K562 (cell line): ENCODE measurements around the gene SEPHS1. TPM values are rescaled to one million over a fixed set of nuclear protein-coding genes. Genes with fewer than 3 reads are reported as not detected.

ENCODE experiments used
- ATAC-seq: fragments of 200-7000 bp; cut with Tn5 transposase; 3 replicates; pipeline ENCODE4 v1.9.1; 2020; ENCODE audit warnings: moderate library complexity
- BruUV-seq: library from RNA; stranded (reverse); fragments of 400-500 nt; replicated peaks from 2 replicates; lab custom pipeline; 2021; lab: Mats Ljungman, UMichigan
- CTCF ChIA-PET: fragments of 300-600 bp; formaldehyde crosslinking; extraction: SDS; loops from one replicate; lab custom pipeline; 2021; ENCODE audit warnings: low intra/inter-chr PET ratio; lab: Yijun Ruan, JAX
- POLR2A ChIA-PET: fragments of 300-600, 350-650 bp; sonication (Branson Sonifier 250); formaldehyde crosslinking; extraction: SDS; loops from one replicate; lab custom pipeline; 2021; ENCODE audit warnings: antibody characterized with exemption, inconsistent platforms; lab: Yijun Ruan, JAX
- DNase-seq, 4 experiments: peaks; one replicate each; pipeline versions ENCODE4 v3.0.0 to v3.0.0-alpha.2; 2011 to 2018; ENCODE audit warnings: low spot score in 3 of 4, mixed read lengths in 3 of 4; ENCODE audit errors: extremely low read depth in 1 of 4
- FAIRE-seq: peaks from 2 replicates; lab custom pipeline; 2011; peaks lifted over from hg19 to GRCh38; lab: Jason Lieb, UNC
- H2AFZ ChIP-seq: 2 replicates; pipeline ENCODE4 v1.6.0; 2011; ENCODE audit warnings: low read depth, low read length, control low read depth, inconsistent platforms
- H3K27ac ChIP-seq: fragments of 200-600 bp; 3 replicates; pipeline ENCODE4 v1.8.0; 2011; ENCODE audit warnings: low read depth, mild to moderate bottlenecking, control low read depth, inconsistent platforms, low read length, moderate library complexity, mixed read lengths; ENCODE audit errors: extremely low read depth
- H3K27me3 ChIP-seq, 2 experiments: fragments of 300-600 bp in 1 of 2; 2 replicates in 1 of 2; 3 replicates in 1 of 2; pipeline versions ENCODE4 v1.6.0 to v1.8.0; 2011; ENCODE audit warnings: inconsistent platforms in 2 of 2, low read length in 2 of 2, mild to moderate bottlenecking in 1 of 2, mixed read lengths in 1 of 2, moderate library complexity in 1 of 2; ENCODE audit not compliant: control insufficient read depth in 2 of 2, insufficient read depth in 2 of 2
- H3K36me3 ChIP-seq: fragments of 300-600 bp; 3 replicates; pipeline ENCODE4 v1.8.0; 2011; ENCODE audit warnings: mild to moderate bottlenecking, low read length, inconsistent platforms; ENCODE audit not compliant: control insufficient read depth, insufficient read depth
- H3K4me1 ChIP-seq, 2 experiments: fragments of 200-600 bp in 1 of 2; replicated peaks in 1 of 2; 2 replicates in 1 of 2; 3 replicates in 1 of 2; pipeline versions ENCODE4 v1.5.1 to v1.8.0; 2011; ENCODE audit warnings: inconsistent platforms in 2 of 2, low read length in 2 of 2, mild to moderate bottlenecking in 1 of 2, mixed read lengths in 1 of 2, moderate library complexity in 1 of 2; ENCODE audit not compliant: control insufficient read depth in 2 of 2, insufficient read depth in 2 of 2
- H3K4me2 ChIP-seq: 2 replicates; pipeline ENCODE4 v1.6.1; 2011; ENCODE audit warnings: low read length, control low read depth, inconsistent platforms, mixed read lengths; ENCODE audit not compliant: insufficient read depth
- H3K4me3 ChIP-seq: fragments of 200-600 bp; sonication (generic), shearing (Covaris generic); 2 replicates; pipeline ENCODE4 v1.5.1; 2016; ENCODE audit warnings: control low read depth, inconsistent platforms
- H3K79me2 ChIP-seq: fragments of 200-600 bp; 3 replicates; pipeline ENCODE4 v1.8.0; 2011; ENCODE audit warnings: low read length, inconsistent platforms; ENCODE audit not compliant: control insufficient read depth, insufficient read depth
- H3K9ac ChIP-seq, 2 experiments: 2 replicates each; pipeline versions ENCODE4 v1.6.0 to v1.6.1; 2011; ENCODE audit warnings: low read depth in 2 of 2, low read length in 2 of 2, control low read depth in 1 of 2, inconsistent platforms in 1 of 2, mild to moderate bottlenecking in 1 of 2, mixed read lengths in 1 of 2; ENCODE audit not compliant: insufficient read depth in 1 of 2
- H3K9me1 ChIP-seq: one replicate; pipeline ENCODE4 v1.6.0; 2011; ENCODE audit warnings: inconsistent platforms, mild to moderate bottlenecking, low read length, moderate library complexity; ENCODE audit not compliant: control insufficient read depth, insufficient read depth
- H3K9me3 ChIP-seq: replicated peaks from 2 replicates; pipeline ENCODE4 v1.5.1; 2011; ENCODE audit warnings: low read depth, low read length, inconsistent platforms; ENCODE audit not compliant: control insufficient read depth, insufficient read depth
- H4K20me1 ChIP-seq: replicated peaks from 2 replicates; pipeline ENCODE4 v1.6.1; 2011; ENCODE audit warnings: low read length, inconsistent platforms, mixed read lengths; ENCODE audit not compliant: control insufficient read depth, insufficient read depth
- BMI1 ChIP-seq: fragments of 150-350 bp; IDR thresholded peaks from 2 replicates; pipeline ENCODE4 v1.6.1; 2014; ENCODE audit warnings: low read length
- CREBBP ChIP-seq: IDR thresholded peaks from one replicate; pipeline ENCODE4 v1.6.1; 2012; ENCODE audit warnings: low read depth, mild to moderate bottlenecking, control low read depth, inconsistent platforms, low read length
- FIP1L1 ChIP-seq: fragments of 200-400 bp; formaldehyde crosslinking; IDR thresholded peaks from 2 replicates; pipeline ENCODE4 v1.6.1; 2018; ENCODE audit warnings: mild to moderate bottlenecking, low read depth, low read length; ENCODE audit not compliant: poor library complexity, severe bottlenecking
- FOXO4 ChIP-seq: fragments of 450-650 bp; formaldehyde crosslinking; IDR thresholded peaks from 2 replicates; pipeline ENCODE4 v1.4.0; 2020; ENCODE audit warnings: mild to moderate bottlenecking, moderate library complexity
- HIVEP1 ChIP-seq: fragments of 250-450 bp; sonication (Bioruptor Pico); IDR thresholded peaks from 2 replicates; pipeline ENCODE4 v1.4.0; 2020; ENCODE audit warnings: mild to moderate bottlenecking
- HLTF ChIP-seq: fragments of 450-650 bp; IDR thresholded peaks from 2 replicates; pipeline ENCODE4 v1.6.1; 2016
- HSF4 ChIP-seq: fragments of 250-450 bp; sonication (Bioruptor Pico); IDR thresholded peaks from 2 replicates; pipeline ENCODE4 v2.1.2; 2022; ENCODE audit warnings: mild to moderate bottlenecking, moderate library complexity, borderline replicate concordance
- IFI16 ChIP-seq: fragments of 250-450 bp; sonication (Bioruptor Pico); IDR thresholded peaks from 2 replicates; pipeline ENCODE4 v2.1.2; 2022; ENCODE audit warnings: mild to moderate bottlenecking, inconsistent platforms
- NFATC3 ChIP-seq: fragments of 450-650 bp; IDR thresholded peaks from 2 replicates; pipeline ENCODE4 v1.6.1; 2017; ENCODE audit warnings: mild to moderate bottlenecking
- POLR2A ChIP-seq: fragments of 450-650 bp; conservative IDR thresholded peaks from 2 replicates; pipeline ENCODE4 v1.6.1; 2016
- PYGO2 ChIP-seq: fragments of 450-650 bp; IDR thresholded peaks from 2 replicates; pipeline ENCODE4 v1.6.1; 2016; ENCODE audit warnings: mild to moderate bottlenecking, missing genetic modification characterization, moderate library complexity, missing compliant biosample characterization
- RBM25 ChIP-seq: fragments of 200-400 bp; formaldehyde crosslinking; IDR thresholded peaks from 2 replicates; pipeline ENCODE4 v1.6.1; 2018; ENCODE audit warnings: low read length, low read depth, moderate library complexity; ENCODE audit not compliant: severe bottlenecking
- SRF ChIP-seq, 2 experiments: fragments of 250-450, 450-650 bp in 1 of 2; sonication (Bioruptor Pico) in 1 of 2; sonication (generic) in 1 of 2; formaldehyde crosslinking; IDR thresholded peaks; 2 replicates each; pipeline versions ENCODE4 v1.5.0 to v1.5.1; 2020 to 2022; ENCODE audit warnings: mild to moderate bottlenecking in 1 of 2, missing genetic modification reagents in 1 of 2
- TRIM24 ChIP-seq, 2 experiments: fragments of 450-650 bp; IDR thresholded peaks; 2 replicates each; pipeline ENCODE4 v1.6.1; 2016
- ZNF121 ChIP-seq: sonication (generic); formaldehyde crosslinking; conservative IDR thresholded peaks from 2 replicates; pipeline ENCODE4 v1.8.0; 2022; ENCODE audit warnings: missing genetic modification reagents
- ZNF134 ChIP-seq: fragments of 250-450 bp; sonication (Bioruptor Pico); conservative IDR thresholded peaks from 2 replicates; pipeline ENCODE4 v1.4.0; 2020
- WGBS: fragments of 100-300 bp; shearing (Covaris generic); methylation state at CpG from one replicate; pipeline ENCODE4 v1.1.6; 2016; ENCODE audit warnings: low coverage, mixed read lengths; ENCODE audit not compliant: insufficient coverage; ENCODE audit errors: missing lambda C conversion rate; 5-methylcytosine and 5-hydroxymethylcytosine counted together
- in situ Hi-C: fragments of 300-500 bp; cut with MboI; formaldehyde crosslinking; loops from 4 replicates; pipeline ENCODE4 v1.15.0; 2018; ENCODE audit warnings: inconsistent platforms, mixed read lengths
- intact Hi-C: fragments of 100-400 bp; cut with micrococcal nuclease; formaldehyde crosslinking; loops from 2 replicates; pipeline ENCODE4 v1.14.2; 2022
- polyA plus RNA-seq, 8 experiments: library from polyadenylated mRNA; depleted of rRNA in 4 of 8; stranded (reverse) in 5 of 8; unstranded in 3 of 8; fragments of >200 nt; fragmentation: Nextera tagmentation in 2 of 8; fragmentation: Illumina TruSeq in 1 of 8; extraction: Ambion mirVana in 2 of 8; extraction: Trizol in 1 of 8; gene quantifications; 2 replicates each; pipeline versions ENCODE4 v1.2.1 to v1.2.3, GENCODE V29; 2011 to 2014; ENCODE audit warnings: inconsistent platforms in 1 of 8, missing spikeins in 1 of 8
- total RNA-seq, 7 experiments: library from RNA; depleted of rRNA in 6 of 7; stranded (reverse); fragments of >200 nt in 6 of 7; fragmentation: Illumina TruSeq in 2 of 7; extraction: Trizol in 2 of 7; gene quantifications; 2 replicates each; pipeline versions ENCODE4 v1.2.1 to v1.2.3, GENCODE V29; 2011 to 2021; ENCODE audit warnings: low replicate concordance in 1 of 7
- TF ChIP-seq, protein P1 (sequence below): fragments of 250-450 bp; sonication (Bioruptor Pico); IDR thresholded peaks from 2 replicates; pipeline ENCODE4 v1.5.0; 2021; ENCODE audit warnings: mild to moderate bottlenecking, moderate library complexity
- TF ChIP-seq, protein P2 (sequence below): fragments of 250-450 bp; sonication (Bioruptor Pico); IDR thresholded peaks from 2 replicates; pipeline ENCODE4 v1.4.0; 2020; ENCODE audit warnings: mild to moderate bottlenecking, moderate library complexity

Gene SEPHS1
- total and polyA plus RNA-seq, 9 of the 15 experiments (the other 6 are each of a cell fraction or from before 2014, with no cell fraction given) = 14.7 to 82.8 (median 41.8) TPM

DNA sequence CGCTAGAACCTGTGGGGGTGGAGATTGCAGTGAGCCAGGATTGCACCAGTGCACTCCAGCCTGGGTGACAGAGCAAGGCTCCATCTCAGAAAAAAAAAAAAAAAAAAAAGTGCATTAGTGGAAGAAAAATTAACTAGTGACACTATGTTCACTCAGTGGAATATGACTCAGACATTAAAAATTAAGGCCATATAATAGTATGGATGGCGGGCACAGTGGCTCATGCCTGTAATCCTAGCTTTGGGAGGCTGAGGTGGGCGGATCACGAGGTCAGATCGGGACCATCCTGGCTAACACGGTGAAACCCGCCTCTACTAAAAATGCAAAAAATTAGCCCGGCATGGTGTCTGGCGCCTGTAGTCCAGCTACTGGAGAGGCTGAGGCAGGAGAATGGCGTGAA, 51.6 kb downstream of the SEPHS1 start (continued):
- TF ChIP-seq NFATC3 (no peak), CREBBP (no peak), FOXO4 (CRISPR knock-in tag) (no peak), HLTF (no peak)

DNA sequence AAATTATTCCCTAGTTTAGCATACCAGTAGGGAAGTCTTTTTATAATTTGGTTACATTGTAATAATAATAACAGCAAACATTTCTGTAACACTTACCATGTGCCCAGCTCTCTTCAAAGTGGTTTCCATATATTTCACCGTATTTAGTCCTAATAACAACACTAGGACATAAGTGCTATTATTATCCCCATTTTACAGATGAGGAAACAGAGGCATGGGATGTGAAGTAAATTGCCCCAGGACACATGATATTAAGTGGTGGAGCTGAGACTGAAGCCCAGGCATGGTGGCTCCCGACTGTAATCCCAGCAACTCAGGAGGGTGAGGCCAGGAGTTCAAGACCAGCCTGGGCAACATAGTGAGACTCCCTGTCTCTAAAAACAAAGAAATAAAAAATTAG, 53.3 kb downstream of the SEPHS1 start:
- DNase-seq = no peak
- Histone ChIP-seq H3K9ac (no peak overlapping the region), H3K27me3 (no peaks in the 10 kb centered on the region; a peak in 1 of 5 replicates), H3K9me3 (no peaks in the 10 kb centered on the region), H3K4me2 (no peak overlapping the region), H3K9me1 (no peaks in the 10 kb centered on the region), H3K36me3 (no peaks in the 10 kb centered on the region), H4K20me1 (no peaks in the 10 kb centered on the region), H2AFZ (no peak overlapping the region), H3K4me1 (peaks cover 3 to 7% of the 10 kb centered on the region in 2 experiments; a peak in 2 of 5 replicates), H3K4me3 (no peak overlapping the region), H3K79me2 (no peaks in the 10 kb centered on the region), H3K27ac (no peak overlapping the region)
- TF ChIP-seq RBM25 = peak; percentile 67
- no peak for TF ChIP-seq HIVEP1 (CRISPR knock-in tag)
- TF ChIP-seq POLR2A = no peak
- TF ChIP-seq, protein P1, sequence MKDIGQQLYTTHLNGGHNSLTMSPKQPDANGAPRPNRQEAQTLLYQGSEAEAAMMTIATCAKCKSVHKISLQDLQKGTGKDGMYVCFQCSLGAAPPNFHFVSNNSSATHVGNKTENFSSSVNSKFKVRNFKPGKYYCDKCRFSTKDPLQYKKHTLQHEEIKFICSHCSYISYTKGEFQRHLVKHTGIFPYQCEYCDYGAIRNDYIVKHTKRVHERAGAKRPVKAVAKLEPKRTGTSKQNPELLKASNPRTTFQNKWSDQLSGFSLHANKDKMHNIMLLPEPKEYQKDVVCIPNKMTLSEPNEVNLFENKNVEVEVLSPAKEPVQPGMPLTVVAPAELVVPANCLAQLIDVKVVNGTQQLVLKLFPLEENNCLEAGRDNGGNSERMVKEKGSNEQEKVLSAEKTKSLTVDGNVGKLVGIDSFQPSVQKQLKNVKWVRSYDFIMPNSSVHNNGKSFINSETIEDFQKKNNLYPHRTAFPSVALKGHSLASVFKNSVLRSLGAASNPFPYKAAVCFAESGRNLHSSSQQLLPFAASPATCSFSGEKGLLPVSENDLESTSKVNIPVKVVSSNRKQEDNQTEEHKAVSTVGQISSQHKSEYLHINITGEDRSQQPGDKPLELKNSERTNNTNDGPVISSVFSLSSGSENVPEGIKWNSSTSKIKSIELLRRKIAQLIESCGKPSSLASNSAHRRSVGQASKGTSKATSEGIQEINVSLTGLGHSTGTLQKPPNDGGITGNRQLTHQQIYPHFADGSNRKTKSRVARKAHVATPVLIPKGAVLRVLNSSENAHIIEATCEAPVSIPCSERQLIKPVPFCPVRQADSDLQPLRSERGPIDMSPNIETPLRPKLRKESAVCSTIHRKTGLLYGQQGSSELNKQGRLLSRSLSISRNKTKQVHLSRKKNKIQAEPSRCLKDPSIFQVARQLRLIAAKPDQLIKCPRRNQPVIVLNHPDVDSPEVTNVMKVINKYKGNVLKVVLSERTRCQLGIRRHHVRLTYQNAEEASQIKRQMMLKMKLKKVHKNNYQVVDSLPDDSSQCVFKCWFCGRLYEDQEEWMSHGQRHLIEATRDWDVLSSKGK (CRISPR knock-in tag) = no peak
- TF ChIP-seq ZNF134 (CRISPR knock-in tag) = no peak
- TF ChIP-seq TRIM24 (IDR thresholded peaks at IDR 0.05) = no peak
- no peak for TF ChIP-seq SRF (CRISPR knock-in tag; IDR thresholded peaks at IDR 0.05)
- TF ChIP-seq, protein P2, sequence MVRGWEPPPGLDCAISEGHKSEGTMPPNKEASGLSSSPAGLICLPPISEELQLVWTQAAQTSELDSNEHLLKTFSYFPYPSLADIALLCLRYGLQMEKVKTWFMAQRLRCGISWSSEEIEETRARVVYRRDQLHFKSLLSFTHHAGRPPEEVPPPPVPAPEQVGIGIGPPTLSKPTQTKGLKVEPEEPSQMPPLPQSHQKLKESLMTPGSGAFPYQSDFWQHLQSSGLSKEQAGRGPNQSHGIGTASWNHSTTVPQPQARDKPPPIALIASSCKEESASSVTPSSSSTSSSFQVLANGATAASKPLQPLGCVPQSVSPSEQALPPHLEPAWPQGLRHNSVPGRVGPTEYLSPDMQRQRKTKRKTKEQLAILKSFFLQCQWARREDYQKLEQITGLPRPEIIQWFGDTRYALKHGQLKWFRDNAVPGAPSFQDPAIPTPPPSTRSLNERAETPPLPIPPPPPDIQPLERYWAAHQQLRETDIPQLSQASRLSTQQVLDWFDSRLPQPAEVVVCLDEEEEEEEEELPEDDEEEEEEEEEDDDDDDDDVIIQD (CRISPR knock-in tag) = no peak
- 0 out of 2 replicates have a peak, but pooled peaks have one; percentile 10 for TF ChIP-seq ZNF121
- TF ChIP-seq IFI16 = no peak
- TF ChIP-seq PYGO2 (tag) = no peak
- no peak for TF ChIP-seq FIP1L1
- TF ChIP-seq HSF4 = no peak
- TF ChIP-seq BMI1 = no peak
- no peak for FAIRE-seq
- POLR2A ChIA-PET = interaction anchor here (0.6 kb wide), 1 partner anchor 991 kb away, joined by 3 read pairs; no protein-coding TSS in a partner anchor
- BruUV-seq = no TSS peak
- in situ Hi-C loops = no loop called here
- CTCF ChIA-PET = no interaction called here
- ATAC-seq = no peak
- WGBS = 29% methylated on average over 2 of the region's 2 CpGs
- intact Hi-C loops = no loop called here
